ENCODE results near the gene PDP2. TPM values are rescaled to one million over a fixed set of nuclear protein-coding genes. Genes with fewer than 3 reads are reported as not detected.

Gene PDP2
- total and polyA plus RNA-seq, 2 of the 4 experiments (the other 2 are of a cell fraction): 5.3 to 16.8 TPM

DNA sequence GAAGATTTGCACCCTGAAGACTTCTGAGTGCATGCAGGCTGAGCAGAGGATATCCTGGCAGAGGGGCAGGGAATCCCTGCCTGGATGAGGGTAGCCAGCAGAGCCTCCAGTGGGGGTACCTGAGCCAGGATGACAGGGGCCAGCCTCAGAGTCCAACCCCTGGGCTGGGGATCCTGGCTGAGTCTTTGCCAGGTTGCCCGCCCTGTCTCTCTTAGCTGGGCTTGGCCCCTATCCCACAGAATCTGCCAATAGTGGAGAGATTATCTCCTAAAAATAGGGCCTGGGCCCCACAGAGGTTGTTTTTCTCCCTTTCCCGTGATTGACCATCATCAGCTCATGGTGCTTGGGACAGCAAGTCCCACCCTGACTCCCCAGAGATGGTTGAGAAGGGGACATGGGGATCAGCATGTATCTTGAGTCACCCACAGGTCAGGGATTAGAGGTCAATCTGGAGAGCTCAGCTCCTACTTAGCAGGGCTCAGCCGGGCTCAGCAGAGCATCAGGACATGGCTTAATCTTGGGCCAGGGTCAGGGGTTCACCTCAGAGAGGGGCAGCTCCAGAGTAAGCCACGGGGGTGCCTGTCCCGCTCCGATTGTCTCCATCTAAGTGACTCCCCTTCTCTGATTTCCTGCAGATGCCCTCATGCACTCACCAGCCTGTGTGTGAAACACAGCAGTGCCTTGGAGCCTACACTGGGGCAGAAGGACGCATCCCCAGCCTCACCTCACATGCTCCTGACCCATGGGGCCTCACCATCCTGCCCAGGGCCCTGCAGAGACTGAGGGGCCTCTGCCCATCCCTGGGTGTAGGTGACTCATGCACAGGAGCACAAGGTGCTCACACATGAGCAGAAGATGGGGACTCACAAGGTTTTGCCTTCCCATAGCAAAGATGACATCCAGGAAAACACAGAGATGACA lies 26.9 kb downstream of the PDP2 start (continued):
- TF ChIP-seq, protein P1, sequence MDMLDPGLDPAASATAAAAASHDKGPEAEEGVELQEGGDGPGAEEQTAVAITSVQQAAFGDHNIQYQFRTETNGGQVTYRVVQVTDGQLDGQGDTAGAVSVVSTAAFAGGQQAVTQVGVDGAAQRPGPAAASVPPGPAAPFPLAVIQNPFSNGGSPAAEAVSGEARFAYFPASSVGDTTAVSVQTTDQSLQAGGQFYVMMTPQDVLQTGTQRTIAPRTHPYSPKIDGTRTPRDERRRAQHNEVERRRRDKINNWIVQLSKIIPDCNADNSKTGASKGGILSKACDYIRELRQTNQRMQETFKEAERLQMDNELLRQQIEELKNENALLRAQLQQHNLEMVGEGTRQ (IDR thresholded peaks at IDR 0.05; ENCODE audit: low read depth, low read length): no peak

DNA sequence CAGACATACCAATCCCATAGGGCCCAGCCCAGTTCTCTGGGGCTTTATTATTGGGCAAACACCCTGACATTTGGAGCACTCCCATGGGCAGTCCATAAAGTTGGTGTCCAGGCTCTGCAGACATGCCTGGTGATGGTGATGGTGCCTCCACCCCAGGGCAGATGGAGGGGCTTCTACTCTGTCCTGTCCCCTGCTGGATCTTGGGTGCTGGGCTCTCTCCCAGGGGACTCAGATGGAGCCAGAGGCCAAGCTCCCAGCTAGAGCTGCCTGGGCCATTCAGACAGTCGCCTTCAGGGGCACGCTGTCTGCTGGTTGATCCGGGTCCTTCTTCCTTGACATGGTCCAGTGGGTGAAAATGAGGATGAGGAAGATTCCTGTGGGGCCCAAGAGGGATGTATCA lies 27.8 kb downstream of the PDP2 start:
- no peak overlapping the region for H3K4ac ChIP-seq (ENCODE audit: low read depth, low read length)
- no peak overlapping the region for H4K91ac ChIP-seq (ENCODE audit: insufficient read depth, low read depth, low read length)
- no peak overlapping the region for H3K23ac ChIP-seq (ENCODE audit: low read depth, low read length)
- no peak overlapping the region for H3K18ac ChIP-seq (ENCODE audit: low read depth, low read length)
- ChIA-PET CTCF (no interaction called here), POLR2A (ENCODE audit: unreplicated experiment) (no interaction called here)
- ATAC-seq (ENCODE audit: low read depth): no peak
- in situ Hi-C loops (cut with MboI; ENCODE audit: low sequenced_read_pairs): no loop called here
- H3K36me3 ChIP-seq (ENCODE audit: control insufficient read depth, insufficient read depth, low read length): no peaks in the 10 kb centered on the region
- H2BK5ac ChIP-seq (ENCODE audit: low read depth, low read length, poor library complexity, severe bottlenecking): no peak overlapping the region
- dilution Hi-C loops (cut with HindIII; ENCODE audit: low sequenced_read_pairs, unreplicated experiment): no loop called here
- H3K27me3 ChIP-seq (ENCODE audit: control insufficient read depth, insufficient read depth, low read length): peaks cover 2% of the 10 kb centered on the region; the same call in 1 of the 2 replicates
- no peak overlapping the region for H3K4me2 ChIP-seq (ENCODE audit: low read depth, low read length)
- DNase-seq: no peak
- no peak overlapping the region for H3K27ac ChIP-seq (ENCODE audit: insufficient read depth, low read length)
- peaks cover 0 to 10% of the 10 kb centered on the region in 2 experiments; a peak in 1 of 4 replicates for H3K79me1 ChIP-seq (ENCODE audit: low read depth in 1 of 2, low read length in 2 of 2)
- H2BK20ac ChIP-seq (ENCODE audit: low read depth, low read length): no peak overlapping the region; the same call in 1 of the 2 replicates
- no peak overlapping the region for H3K9ac ChIP-seq (ENCODE audit: low read depth, low read length)
- H3K4me3 ChIP-seq (ENCODE audit: insufficient read depth, low read depth, low read length): no peak overlapping the region
- no peak overlapping the region; the same call in 2 of the 3 replicates for H2BK15ac ChIP-seq (ENCODE audit: low read depth, low read length)
- H2AK9ac ChIP-seq (replicated peaks; ENCODE audit: low read depth, low read length, poor library complexity): no peak overlapping the region
- no CpG with 5 or more reads among the region's 3 CpGs for WGBS, 2 experiments (ENCODE audit: extremely low coverage in 2 of 2, insufficient read length in 1 of 2)
- no peak overlapping the region for H2AK5ac ChIP-seq (ENCODE audit: low read depth, low read length)
- H2AFZ ChIP-seq (replicated peaks; ENCODE audit: low read length, poor library complexity): no peak overlapping the region
- no peak overlapping the region for H4K8ac ChIP-seq (ENCODE audit: low read depth in 2 of 2, low read length in 2 of 2)
- H3K9me1 ChIP-seq (ENCODE audit: insufficient read depth, low read length): peaks cover 26% of the 10 kb centered on the region
- intact Hi-C loops (cut with micrococcal nuclease): no loop called here
- peaks cover 21% of the 10 kb centered on the region for H3K4me1 ChIP-seq (ENCODE audit: control insufficient read depth, insufficient read depth, low read length)
- BruUV-seq (replicated peaks): no TSS peak
- H4K20me1 ChIP-seq (ENCODE audit: insufficient read depth, low read length): no peaks in the 10 kb centered on the region
- no peak overlapping the region; the same call in 1 of the 2 replicates for H2BK120ac ChIP-seq (ENCODE audit: low read depth, low read length)
- no peak overlapping the region for H4K5ac ChIP-seq (ENCODE audit: low read depth, low read length)
- no peaks in the 10 kb centered on the region for H3K9me3 ChIP-seq (ENCODE audit: control insufficient read depth, insufficient read depth, low read length)
- no peak overlapping the region for H3K56ac ChIP-seq (ENCODE audit: extremely low read depth, insufficient read depth, low read length)
- no peak overlapping the region for H3K14ac ChIP-seq (replicated peaks; ENCODE audit: low read depth, low read length)
- TF ChIP-seq NFE2L2 (IDR thresholded peaks at IDR 0.05; ENCODE audit: low read depth, low read length) (no peak), SMC3 (IDR thresholded peaks at IDR 0.05; ENCODE audit: low read depth, low read length) (no peak), RCOR1 (IDR thresholded peaks at IDR 0.05; ENCODE audit: insufficient replicate concordance, low read length) (no peak), MAZ (IDR thresholded peaks at IDR 0.05; ENCODE audit: borderline replicate concordance, low read depth, low read length) (no peak), RAD21 (IDR thresholded peaks at IDR 0.05; ENCODE audit: low read length) (no peak), MXI1 (IDR thresholded peaks at IDR 0.05; ENCODE audit: borderline replicate concordance, low read depth, low read length) (no peak), BHLHE40 (IDR thresholded peaks at IDR 0.05; ENCODE audit: low read depth, low read length) (no peak)
- TF ChIP-seq, protein P2, sequence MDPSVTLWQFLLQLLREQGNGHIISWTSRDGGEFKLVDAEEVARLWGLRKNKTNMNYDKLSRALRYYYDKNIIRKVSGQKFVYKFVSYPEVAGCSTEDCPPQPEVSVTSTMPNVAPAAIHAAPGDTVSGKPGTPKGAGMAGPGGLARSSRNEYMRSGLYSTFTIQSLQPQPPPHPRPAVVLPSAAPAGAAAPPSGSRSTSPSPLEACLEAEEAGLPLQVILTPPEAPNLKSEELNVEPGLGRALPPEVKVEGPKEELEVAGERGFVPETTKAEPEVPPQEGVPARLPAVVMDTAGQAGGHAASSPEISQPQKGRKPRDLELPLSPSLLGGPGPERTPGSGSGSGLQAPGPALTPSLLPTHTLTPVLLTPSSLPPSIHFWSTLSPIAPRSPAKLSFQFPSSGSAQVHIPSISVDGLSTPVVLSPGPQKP (IDR thresholded peaks at IDR 0.05; ENCODE audit: borderline replicate concordance, low read depth, low read length): no peak
- TF ChIP-seq, protein P3, sequence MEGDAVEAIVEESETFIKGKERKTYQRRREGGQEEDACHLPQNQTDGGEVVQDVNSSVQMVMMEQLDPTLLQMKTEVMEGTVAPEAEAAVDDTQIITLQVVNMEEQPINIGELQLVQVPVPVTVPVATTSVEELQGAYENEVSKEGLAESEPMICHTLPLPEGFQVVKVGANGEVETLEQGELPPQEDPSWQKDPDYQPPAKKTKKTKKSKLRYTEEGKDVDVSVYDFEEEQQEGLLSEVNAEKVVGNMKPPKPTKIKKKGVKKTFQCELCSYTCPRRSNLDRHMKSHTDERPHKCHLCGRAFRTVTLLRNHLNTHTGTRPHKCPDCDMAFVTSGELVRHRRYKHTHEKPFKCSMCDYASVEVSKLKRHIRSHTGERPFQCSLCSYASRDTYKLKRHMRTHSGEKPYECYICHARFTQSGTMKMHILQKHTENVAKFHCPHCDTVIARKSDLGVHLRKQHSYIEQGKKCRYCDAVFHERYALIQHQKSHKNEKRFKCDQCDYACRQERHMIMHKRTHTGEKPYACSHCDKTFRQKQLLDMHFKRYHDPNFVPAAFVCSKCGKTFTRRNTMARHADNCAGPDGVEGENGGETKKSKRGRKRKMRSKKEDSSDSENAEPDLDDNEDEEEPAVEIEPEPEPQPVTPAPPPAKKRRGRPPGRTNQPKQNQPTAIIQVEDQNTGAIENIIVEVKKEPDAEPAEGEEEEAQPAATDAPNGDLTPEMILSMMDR (conservative IDR thresholded peaks at IDR 0.05; ENCODE audit: low read depth, low read length): no peak
